MM.1S (cell line): ENCODE results near the gene VTN.
A peak's percentile ranks its signal among the peaks of the same experiment; 100 is the strongest.

Source experiments
- DNase-seq: peaks from one replicate; pipeline ENCODE4 v3.0.0-alpha.2; 2015
- H2AFZ ChIP-seq: fragments of 300-600 bp; sonication (generic); 2 replicates; pipeline ENCODE4 v1.6.0; 2016; ENCODE audit warnings: antibody characterized with exemption, low read length
- H3F3A ChIP-seq: fragments of 300-600 bp; sonication (generic); 2 replicates; pipeline ENCODE4 v1.6.1; 2016; ENCODE audit warnings: mild to moderate bottlenecking, antibody characterized with exemption, low read length, moderate library complexity, mixed read lengths; ENCODE audit not compliant: insufficient read depth
- H3K27ac ChIP-seq: fragments of 300-600 bp; sonication (generic); 2 replicates; pipeline ENCODE4 v1.5.1; 2016; ENCODE audit warnings: mild to moderate bottlenecking, low read length
- H3K27me3 ChIP-seq: fragments of 300-600 bp; sonication (generic); replicated peaks from 2 replicates; pipeline ENCODE4 v1.6.0; 2016; ENCODE audit warnings: low read length; ENCODE audit not compliant: insufficient read depth
- H3K36me3 ChIP-seq: fragments of 300-600 bp; sonication (generic); replicated peaks from 2 replicates; pipeline ENCODE4 v1.6.1; 2016; ENCODE audit warnings: mild to moderate bottlenecking, low read length, mixed read lengths; ENCODE audit not compliant: insufficient read depth
- H3K4me1 ChIP-seq: fragments of 300-600 bp; sonication (generic); 2 replicates; pipeline ENCODE4 v1.6.1; 2016; ENCODE audit warnings: low read length, mixed read lengths
- H3K4me2 ChIP-seq: fragments of 300-600 bp; sonication (generic); 2 replicates; pipeline ENCODE4 v1.6.0; 2016; ENCODE audit warnings: low read depth, low read length
- H3K4me3 ChIP-seq: fragments of 300-600 bp; sonication (generic); 2 replicates; pipeline ENCODE4 v1.5.1; 2016; ENCODE audit warnings: low read length, mixed read lengths
- H3K79me2 ChIP-seq: fragments of 300-600 bp; sonication (generic); 2 replicates; pipeline ENCODE4 v1.6.1; 2016; ENCODE audit warnings: mixed run types, low read length, mixed read lengths
- H3K9ac ChIP-seq: fragments of 300-600 bp; sonication (generic); 2 replicates; pipeline ENCODE4 v1.6.1; 2016; ENCODE audit warnings: low read length, mixed read lengths
- H3K9me2 ChIP-seq: fragments of 300-600 bp; sonication (generic); replicated peaks from 2 replicates; pipeline ENCODE4 v1.6.1; 2016; ENCODE audit warnings: mild to moderate bottlenecking, low read length, mixed read lengths; ENCODE audit not compliant: insufficient read depth
- H3K9me3 ChIP-seq: fragments of 300-600 bp; sonication (generic); replicated peaks from 2 replicates; pipeline ENCODE4 v1.6.1; 2016; ENCODE audit warnings: mild to moderate bottlenecking, low read length, mixed read lengths; ENCODE audit not compliant: insufficient read depth
- H4K20me1 ChIP-seq: fragments of 300-600 bp; sonication (generic); 2 replicates; pipeline ENCODE4 v1.6.1; 2016; ENCODE audit warnings: mild to moderate bottlenecking, low read length, moderate library complexity, mixed read lengths; ENCODE audit not compliant: insufficient read depth
- EZH2 ChIP-seq: fragments of 300-600 bp; sonication (generic); optimal IDR thresholded peaks from 2 replicates; pipeline ENCODE3; 2017; ENCODE audit warnings: low read depth, mild to moderate bottlenecking, antibody characterized with exemption, low read length, mixed read lengths
- EZH2phosphoT487 ChIP-seq: fragments of 300-600 bp; sonication (generic); IDR thresholded peaks from 2 replicates; pipeline ENCODE4 v1.6.1; 2018; ENCODE audit warnings: antibody characterized with exemption, low read length
- TF ChIP-seq, protein P1 (sequence below): fragments of 300-600 bp; sonication (generic); IDR thresholded peaks from 2 replicates; pipeline ENCODE4 v1.5.1; 2016; ENCODE audit warnings: antibody characterized with exemption, low read length, mixed read lengths

The VTN gene

DNA sequence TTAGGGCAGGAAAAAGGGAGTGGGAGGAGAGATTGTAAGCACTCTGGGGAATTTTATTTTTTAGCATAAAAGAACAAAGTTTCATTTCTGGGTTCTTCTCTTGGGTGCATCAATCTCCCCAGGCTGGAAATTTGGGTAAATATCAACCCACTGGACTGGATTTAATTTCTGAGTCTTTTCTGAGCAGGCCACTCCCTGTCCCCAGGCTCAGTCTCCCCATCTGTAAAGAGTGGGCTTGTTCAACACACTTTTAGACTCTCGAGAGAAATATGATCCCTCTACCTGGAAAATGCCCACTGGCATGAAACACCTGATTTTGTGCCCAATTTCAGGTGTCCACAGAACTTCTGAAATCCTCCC is 617 bp upstream of the VTN start:
- no peaks in the 10 kb centered on the region for H3K36me3 ChIP-seq
- H2AFZ ChIP-seq: peak overlapping the region; percentile 88; the same call in 1 of the 2 replicates
- H3K4me2 ChIP-seq: peak overlapping the region; percentile 95; the same call in 1 of the 2 replicates

GRCh38 chr17:28369684-28370034 is 448 bp downstream of the VTN start:
- Histone ChIP-seq H3K36me3 (no peaks in the 10 kb centered on the region), H3K27ac (no peak overlapping the region)
- no peak for DNase-seq

More for the DNA sequence above, 617 bp upstream of the VTN start:
- Histone ChIP-seq H3K4me3 (no peak overlapping the region), H3K9ac (no peak overlapping the region), H3K79me2 (no peaks in the 10 kb centered on the region), H3K9me3 (no peaks in the 10 kb centered on the region), H3K9me2 (no peaks in the 10 kb centered on the region), H3F3A (peaks cover 15% of the 10 kb centered on the region), H3K27me3 (no peaks in the 10 kb centered on the region), H4K20me1 (no peaks in the 10 kb centered on the region), H3K27ac (no peak overlapping the region), H3K4me1 (0 out of 2 replicates have a peak, but pooled peaks cover 4% of the 10 kb centered on the region)
- TF ChIP-seq EZH2phosphoT487: no peak
- DNase-seq: no peak

GRCh38 chr17:28368915-28369683 is 1.0 kb downstream of the VTN start:
- TF ChIP-seq EZH2phosphoT487: no peak
- no peak for TF ChIP-seq EZH2
- Histone ChIP-seq H3K4me3 (no peak overlapping the region), H3K9me2 (no peaks in the 10 kb centered on the region), H3K36me3 (no peaks in the 10 kb centered on the region), H3K27me3 (no peaks in the 10 kb centered on the region), H3F3A (peaks cover 15% of the 10 kb centered on the region), H2AFZ (no peak overlapping the region), H4K20me1 (no peaks in the 10 kb centered on the region), H3K4me1 (0 out of 2 replicates have a peak, but pooled peaks cover 4% of the 10 kb centered on the region), H3K9me3 (no peaks in the 10 kb centered on the region), H3K27ac (no peak overlapping the region), H3K79me2 (no peaks in the 10 kb centered on the region), H3K4me2 (no peak overlapping the region), H3K9ac (no peak overlapping the region)
- no peak for DNase-seq

More at GRCh38 chr17:28369684-28370034, 448 bp downstream of the VTN start:
- no peaks in the 10 kb centered on the region for H3K79me2 ChIP-seq
- H3K4me3 ChIP-seq: no peak overlapping the region
- H3K9ac ChIP-seq: no peak overlapping the region
- no peak overlapping the region for H2AFZ ChIP-seq
- no peaks in the 10 kb centered on the region for H3K9me2 ChIP-seq
- no peaks in the 10 kb centered on the region for H3K9me3 ChIP-seq
- 0 out of 2 replicates have a peak, but pooled peaks cover 4% of the 10 kb centered on the region for H3K4me1 ChIP-seq
- H3F3A ChIP-seq: peaks cover 15% of the 10 kb centered on the region
- H4K20me1 ChIP-seq: no peaks in the 10 kb centered on the region
- TF ChIP-seq EZH2phosphoT487 (no peak), EZH2 (no peak)
- TF ChIP-seq, protein P1, sequence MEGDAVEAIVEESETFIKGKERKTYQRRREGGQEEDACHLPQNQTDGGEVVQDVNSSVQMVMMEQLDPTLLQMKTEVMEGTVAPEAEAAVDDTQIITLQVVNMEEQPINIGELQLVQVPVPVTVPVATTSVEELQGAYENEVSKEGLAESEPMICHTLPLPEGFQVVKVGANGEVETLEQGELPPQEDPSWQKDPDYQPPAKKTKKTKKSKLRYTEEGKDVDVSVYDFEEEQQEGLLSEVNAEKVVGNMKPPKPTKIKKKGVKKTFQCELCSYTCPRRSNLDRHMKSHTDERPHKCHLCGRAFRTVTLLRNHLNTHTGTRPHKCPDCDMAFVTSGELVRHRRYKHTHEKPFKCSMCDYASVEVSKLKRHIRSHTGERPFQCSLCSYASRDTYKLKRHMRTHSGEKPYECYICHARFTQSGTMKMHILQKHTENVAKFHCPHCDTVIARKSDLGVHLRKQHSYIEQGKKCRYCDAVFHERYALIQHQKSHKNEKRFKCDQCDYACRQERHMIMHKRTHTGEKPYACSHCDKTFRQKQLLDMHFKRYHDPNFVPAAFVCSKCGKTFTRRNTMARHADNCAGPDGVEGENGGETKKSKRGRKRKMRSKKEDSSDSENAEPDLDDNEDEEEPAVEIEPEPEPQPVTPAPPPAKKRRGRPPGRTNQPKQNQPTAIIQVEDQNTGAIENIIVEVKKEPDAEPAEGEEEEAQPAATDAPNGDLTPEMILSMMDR: no peak
- no peak overlapping the region for H3K4me2 ChIP-seq
- no peaks in the 10 kb centered on the region for H3K27me3 ChIP-seq

- H3K79me2 ChIP-seq: no peaks in the 10 kb centered on the region
- no peak overlapping the region for H3K4me3 ChIP-seq
- H3F3A ChIP-seq: peaks cover 15% of the 10 kb centered on the region
- no peaks in the 10 kb centered on the region for H3K9me3 ChIP-seq
- H3K9me2 ChIP-seq: no peaks in the 10 kb centered on the region
- H4K20me1 ChIP-seq: no peaks in the 10 kb centered on the region
- H3K4me2 ChIP-seq: no peak overlapping the region
- 0 out of 2 replicates have a peak, but pooled peaks cover 4% of the 10 kb centered on the region for H3K4me1 ChIP-seq
- no peak overlapping the region for H3K27ac ChIP-seq
- no peak overlapping the region for H3K9ac ChIP-seq
- no peak overlapping the region for H2AFZ ChIP-seq
- H3K27me3 ChIP-seq: no peaks in the 10 kb centered on the region
- DNase-seq: no peak
- no peaks in the 10 kb centered on the region for H3K36me3 ChIP-seq
- TF ChIP-seq, protein P1: no peak
- no peak for TF ChIP-seq EZH2phosphoT487
- no peak for TF ChIP-seq EZH2
Observed at GRCh38 chr17:28368306-28368831, 1.7 kb downstream of the VTN start.
